Fibroblast of skin of back (primary cell): Measurements from ENCODE around the gene DNM1.

Experiments used
- DNase-seq: peaks from one replicate; pipeline ENCODE4 v3.0.0-alpha.2; 2013

DNM1 gene

GRCh38 chr9:128206484-128206883, 3.3 kb downstream of the DNM1 start:
- no peak for DNase-seq

- DNase-seq: no peak
Measured at GRCh38 chr9:128206916-128207910, 4.0 kb downstream of the DNM1 start.

DNA sequence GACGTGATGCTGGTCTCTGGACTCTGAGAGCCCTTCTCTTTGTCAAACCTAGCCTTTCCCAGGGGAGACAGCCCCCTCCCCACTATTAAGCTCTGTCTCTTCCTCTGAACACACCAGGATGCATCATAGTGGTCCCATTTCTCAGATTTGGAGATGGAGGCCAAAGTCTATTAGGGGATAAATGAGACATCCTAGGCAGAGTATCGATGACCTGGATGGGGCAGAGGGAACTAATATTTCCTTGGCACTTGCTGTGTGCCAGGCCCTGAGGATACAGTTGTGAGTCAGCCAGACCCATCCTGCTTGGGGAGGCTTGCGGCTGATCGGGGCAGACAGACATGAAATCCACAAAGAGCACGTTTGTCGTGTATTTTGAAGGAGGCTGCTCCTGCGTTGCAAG, 5.2 kb downstream of the DNM1 start:
- no peak for DNase-seq

GRCh38 chr9:128208946-128209669, 5.9 kb downstream of the DNM1 start:
- no peak for DNase-seq

- DNase-seq: no peak
Measured at GRCh38 chr9:128211186-128211980, 8.2 kb downstream of the DNM1 start.

DNA sequence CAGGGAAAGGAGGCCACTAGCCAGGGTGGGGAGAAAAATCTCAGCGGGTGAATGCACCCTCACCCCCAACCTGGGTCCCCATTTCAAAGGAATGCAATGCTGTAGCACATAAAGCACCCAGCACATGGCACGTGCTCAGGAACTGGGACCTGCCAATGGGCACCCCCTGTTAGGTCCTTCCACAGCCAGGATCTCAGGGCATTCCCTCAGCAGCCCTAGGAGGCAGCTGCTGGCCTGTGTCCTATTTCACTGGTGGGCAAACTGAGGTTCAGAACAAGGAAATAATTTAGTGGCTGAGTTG, 8.8 kb downstream of the DNM1 start:
- no peak for DNase-seq

GRCh38 chr9:128213746-128214497, 10.7 kb downstream of the DNM1 start:
- DNase-seq: no peak

- DNase-seq: no peak
Measured at GRCh38 chr9:128214571-128215490, 11.7 kb downstream of the DNM1 start.

- peak; percentile 87 for DNase-seq
Measured at GRCh38 chr9:128215491-128216409, 12.6 kb downstream of the DNM1 start.

GRCh38 chr9:128216781-128217553, 13.8 kb downstream of the DNM1 start:
- no peak for DNase-seq

DNA sequence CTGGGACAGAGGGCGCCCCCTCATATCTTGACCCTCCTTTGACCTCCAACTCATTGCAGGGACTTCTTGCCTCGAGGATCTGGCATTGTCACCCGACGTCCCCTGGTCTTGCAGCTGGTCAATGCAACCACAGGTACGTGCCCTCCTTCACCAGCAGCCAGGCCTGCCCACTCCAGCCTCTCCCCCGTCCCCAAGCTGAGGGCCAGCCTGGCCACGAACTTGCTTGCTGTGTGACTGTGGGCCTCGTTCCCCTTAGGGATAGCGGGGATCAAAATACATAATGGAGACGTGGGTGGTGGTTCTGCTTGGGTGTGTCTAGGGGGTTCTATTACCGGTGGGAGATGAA, 15.0 kb downstream of the DNM1 start:
- no peak for DNase-seq

DNA sequence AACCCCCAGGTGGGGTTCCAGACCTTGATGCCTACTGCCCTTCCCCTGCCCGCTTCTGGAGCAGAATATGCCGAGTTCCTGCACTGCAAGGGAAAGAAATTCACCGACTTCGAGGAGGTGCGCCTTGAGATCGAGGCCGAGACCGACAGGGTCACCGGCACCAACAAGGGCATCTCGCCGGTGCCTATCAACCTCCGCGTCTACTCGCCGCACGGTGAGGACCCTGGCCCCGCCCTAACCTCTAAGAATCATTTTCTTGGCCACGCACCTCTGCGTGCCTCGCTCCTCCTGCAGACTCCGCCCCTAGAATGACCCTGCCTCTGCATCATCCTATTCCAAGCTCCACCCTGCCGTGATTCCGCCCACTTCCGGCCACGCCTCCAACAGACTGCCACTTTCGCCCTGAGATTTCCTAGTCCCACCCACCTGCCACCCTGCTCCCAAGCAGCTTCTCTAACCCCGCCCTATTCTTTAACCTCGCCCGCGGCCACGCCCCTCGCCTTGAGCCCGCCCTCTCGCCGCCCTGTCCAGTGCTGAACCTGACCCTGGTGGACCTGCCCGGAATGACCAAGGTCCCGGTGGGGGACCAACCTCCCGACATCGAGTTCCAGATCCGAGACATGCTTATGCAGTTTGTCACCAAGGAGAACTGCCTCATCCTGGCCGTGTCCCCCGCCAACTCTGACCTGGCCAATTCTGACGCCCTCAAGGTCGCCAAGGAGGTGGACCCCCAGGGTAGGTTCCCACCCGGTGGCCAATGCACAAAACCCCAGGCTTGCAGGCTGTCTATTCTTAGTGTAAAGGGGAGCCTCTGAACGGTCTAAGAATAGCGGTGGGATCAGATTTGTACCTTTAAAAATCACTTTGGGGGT, 15.6 kb downstream of the DNM1 start:
- DNase-seq: peak; percentile 62

DNA sequence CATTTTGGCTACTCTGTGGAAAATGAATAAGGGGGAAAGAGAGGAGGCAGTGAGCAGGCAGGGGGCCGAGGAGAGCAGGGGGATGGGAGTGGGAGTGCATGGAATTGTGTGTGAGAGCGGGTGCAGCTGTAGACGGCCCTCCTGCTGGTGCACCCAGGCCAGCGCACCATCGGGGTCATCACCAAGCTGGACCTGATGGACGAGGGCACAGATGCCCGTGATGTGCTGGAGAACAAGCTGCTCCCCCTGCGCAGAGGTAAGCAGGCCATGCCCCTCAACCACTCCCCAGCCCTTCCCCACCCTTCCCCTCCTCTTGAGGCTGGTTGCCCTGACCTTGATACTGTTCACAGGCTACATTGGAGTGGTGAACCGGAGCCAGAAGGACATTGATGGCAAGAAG, 16.7 kb downstream of the DNM1 start:
- DNase-seq: no peak

DNA sequence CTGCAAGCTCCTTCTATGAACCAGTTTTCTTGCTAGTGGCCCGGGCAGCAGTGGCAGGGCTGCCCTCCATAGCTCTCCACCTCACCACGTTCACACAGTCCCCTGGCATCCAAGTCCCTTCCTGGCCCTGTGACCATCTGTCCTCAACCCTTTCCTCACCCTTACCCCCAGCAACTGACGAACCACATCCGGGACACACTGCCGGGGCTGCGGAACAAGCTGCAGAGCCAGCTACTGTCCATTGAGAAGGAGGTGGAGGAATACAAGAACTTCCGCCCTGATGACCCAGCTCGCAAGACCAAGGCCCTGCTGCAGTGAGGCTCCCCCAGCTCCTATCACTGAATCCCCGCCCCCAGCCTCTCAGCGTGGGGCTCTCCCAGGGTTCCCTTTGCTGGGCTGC, 18.8 kb downstream of the DNM1 start:
- no peak for DNase-seq

- DNase-seq: no peak
Measured at GRCh38 chr9:128222880-128223670, 19.9 kb downstream of the DNM1 start.

DNA sequence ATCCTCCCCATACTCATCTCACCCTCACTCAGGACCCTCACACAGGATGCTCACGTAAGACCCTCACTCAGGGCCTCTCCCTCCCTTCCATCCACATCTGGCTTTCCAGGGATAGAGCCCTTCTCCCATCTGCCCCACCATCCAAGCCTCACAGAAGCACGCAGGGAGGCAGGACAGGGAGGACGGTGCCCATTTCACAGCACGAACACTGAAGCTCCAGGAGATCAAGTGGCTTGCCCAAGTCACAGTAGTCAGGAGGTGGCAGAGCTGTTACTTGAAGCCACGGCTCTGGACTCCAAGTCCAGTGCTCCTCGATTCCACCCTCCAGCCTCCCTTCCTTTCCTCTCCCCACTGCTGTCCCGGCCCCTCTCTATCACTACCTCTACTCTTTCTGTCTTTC, 21.7 kb downstream of the DNM1 start:
- DNase-seq: no peak

DNA sequence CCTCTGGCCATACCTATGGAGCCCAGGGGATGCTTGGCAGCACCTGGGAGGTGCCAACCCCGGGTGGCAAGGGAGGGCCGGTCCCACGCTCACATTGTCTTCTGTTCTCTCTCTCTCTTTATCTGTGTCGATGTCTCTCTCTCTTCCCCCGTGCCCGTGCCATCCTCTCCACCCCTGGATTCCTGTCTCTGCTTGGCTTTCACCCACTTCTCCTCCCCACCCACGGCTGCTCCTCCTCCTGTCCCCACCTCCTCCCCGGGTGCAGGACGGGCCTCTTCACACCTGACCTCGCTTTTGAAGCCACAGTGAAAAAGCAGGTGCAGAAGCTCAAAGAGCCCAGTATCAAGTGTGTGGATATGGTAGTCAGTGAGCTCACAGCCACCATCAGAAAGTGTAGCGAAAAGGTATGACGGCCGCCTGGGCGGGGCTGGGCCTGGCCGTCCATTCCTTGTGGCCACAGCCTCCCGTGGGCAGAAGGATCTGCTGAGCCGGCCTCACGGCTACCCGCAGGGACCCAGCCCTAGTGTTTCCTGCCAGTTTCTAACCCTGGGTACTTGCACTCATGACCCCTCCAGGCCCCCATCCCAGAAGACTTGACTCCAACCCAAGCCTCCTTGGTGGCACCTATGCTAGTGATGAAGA, 22.7 kb downstream of the DNM1 start:
- DNase-seq: no peak
